GM12878 (cell line): Measurements from ENCODE around the gene PALMD. TPM values are rescaled to one million over a fixed set of nuclear protein-coding genes. Genes with fewer than 3 reads are reported as not detected.

Experiments used
- ATAC-seq: fragments of 200-7000 bp; cut with Tn5 transposase; 3 replicates; pipeline ENCODE4 v1.9.1; 2020; ENCODE audit warnings: mild to moderate bottlenecking, moderate library complexity
- BruUV-seq: library from RNA; stranded (reverse); fragments of 400-500 nt; replicated peaks from 2 replicates; lab custom pipeline; 2021; lab: Mats Ljungman, UMichigan
- CTCF ChIA-PET: fragments of 300-600 bp; sonication (Branson Sonifier 250); formaldehyde crosslinking; extraction: SDS; loops from one replicate; lab custom pipeline; 2021; ENCODE audit warnings: inconsistent platforms; lab: Yijun Ruan, JAX
- POLR2A ChIA-PET: fragments of 350-600 bp; formaldehyde crosslinking; extraction: SDS; loops from one replicate; lab custom pipeline; 2021; ENCODE audit warnings: inconsistent platforms; lab: Charles Lee
- RAD21 ChIA-PET: fragments of 300-600 bp; sonication (Branson Sonifier 250); formaldehyde crosslinking; loops from one replicate; lab custom pipeline; 2023; ENCODE audit warnings: antibody characterized with exemption; ENCODE audit not compliant: unreplicated experiment; lab: Charles Lee
- SMC1A ChIA-PET: fragments of 300-600 bp; sonication (Branson Sonifier 250); formaldehyde crosslinking; loops from one replicate; lab custom pipeline; 2023; ENCODE audit not compliant: unreplicated experiment, uncharacterized antibody; lab: Charles Lee
- DNase-seq: peaks from one replicate; pipeline ENCODE4 v3.0.0-alpha.2; 2011; ENCODE audit warnings: low read depth, low spot score
- FAIRE-seq: peaks from 3 replicates; lab custom pipeline; 2011; peaks lifted over from hg19 to GRCh38; lab: Jason Lieb, UNC
- H2AFZ ChIP-seq: 2 replicates; pipeline ENCODE4 v1.6.0; 2011; ENCODE audit warnings: low read depth, low read length, control low read depth; ENCODE audit not compliant: control insufficient read depth
- H3K27ac ChIP-seq: 2 replicates; pipeline ENCODE4 v1.5.1; 2011; ENCODE audit warnings: control low read depth; ENCODE audit not compliant: control insufficient read depth, insufficient read depth
- H3K27me3 ChIP-seq, 2 experiments: replicated peaks in 1 of 2; 2 replicates each; pipeline versions ENCODE4 v1.6.0 to v1.6.1; 2011; ENCODE audit warnings: low read length in 1 of 2; ENCODE audit not compliant: control insufficient read depth in 2 of 2, insufficient read depth in 2 of 2
- H3K36me3 ChIP-seq, 2 experiments: 2 replicates each; pipeline ENCODE4 v1.5.1; 2011; ENCODE audit warnings: low read length in 1 of 2; ENCODE audit not compliant: control insufficient read depth in 2 of 2, insufficient read depth in 2 of 2
- H3K4me1 ChIP-seq: 2 replicates; pipeline ENCODE4 v1.6.1; 2011; ENCODE audit warnings: mild to moderate bottlenecking, low read length, moderate library complexity, mixed read lengths; ENCODE audit not compliant: control insufficient read depth, insufficient read depth
- H3K4me2 ChIP-seq: 2 replicates; pipeline ENCODE4 v1.6.0; 2011; ENCODE audit warnings: control low read depth; ENCODE audit not compliant: control insufficient read depth, insufficient read depth
- H3K4me3 ChIP-seq: fragments of 200-600 bp; sonication (generic); 2 replicates; pipeline ENCODE4 v1.5.1; 2016
- H3K79me2 ChIP-seq: 2 replicates; pipeline ENCODE4 v1.6.0; 2011; ENCODE audit warnings: low read length; ENCODE audit not compliant: control insufficient read depth, insufficient read depth
- H3K9ac ChIP-seq: 2 replicates; pipeline ENCODE4 v1.8.0; 2011; ENCODE audit warnings: low read length, control low read depth, mixed read lengths; ENCODE audit not compliant: control insufficient read depth, insufficient read depth
- H3K9me3 ChIP-seq: replicated peaks from 3 replicates; pipeline ENCODE4 v1.5.1; 2011; ENCODE audit warnings: mild to moderate bottlenecking, low read length; ENCODE audit not compliant: control insufficient read depth, insufficient read depth
- H4K20me1 ChIP-seq: 2 replicates; pipeline ENCODE4 v1.6.0; 2011; ENCODE audit not compliant: control insufficient read depth, insufficient read depth
- IKZF2 ChIP-seq, 2 experiments: fragments of 450-650 bp; IDR thresholded peaks; 2 replicates each; pipeline ENCODE4 v1.6.1; 2017; ENCODE audit warnings: mild to moderate bottlenecking in 2 of 2, moderate library complexity in 2 of 2
- MTA2 ChIP-seq: fragments of 450-650 bp; IDR thresholded peaks from 2 replicates; pipeline ENCODE4 v1.6.1; 2016; ENCODE audit warnings: low read depth, mild to moderate bottlenecking, moderate library complexity
- ZSCAN29 ChIP-seq: fragments of 450-650 bp; IDR thresholded peaks from 2 replicates; pipeline ENCODE4 v1.6.1; 2017; ENCODE audit warnings: mild to moderate bottlenecking, moderate library complexity
- WGBS: methylation state at CpG from one replicate; pipeline ENCODE4 v1.1.6; 2016; ENCODE audit warnings: low lambda C conversion rate; ENCODE audit not compliant: insufficient replicate concordance, insufficient coverage; ENCODE audit errors: missing lambda C conversion rate; 5-methylcytosine and 5-hydroxymethylcytosine counted together
- in situ Hi-C: fragments of 300-500 bp; cut with MboI; formaldehyde crosslinking; loops from 9 replicates; pipeline ENCODE4 v1.14.3; 2018; ENCODE audit warnings: mixed read lengths
- intact Hi-C: fragments of 100-400 bp; cut with micrococcal nuclease; formaldehyde crosslinking; loops from one replicate; pipeline ENCODE4 v1.14.2; 2022; ENCODE audit not compliant: unreplicated experiment
- polyA plus RNA-seq, 11 experiments: library from polyadenylated mRNA; depleted of rRNA in 4 of 11; unstranded in 6 of 11; stranded (reverse) in 5 of 11; fragments of >200 nt; fragmentation: Nextera tagmentation in 4 of 11; fragmentation: Illumina TruSeq in 1 of 11; extraction: Ambion mirVana in 4 of 11; extraction: Trizol in 1 of 11; gene quantifications; 1 replicate in 1 of 11; 2 replicates in 10 of 11; pipeline versions ENCODE4 v1.2.1 to v1.2.3, GENCODE V29; 2011 to 2016; ENCODE audit warnings: inconsistent platforms in 2 of 11, missing spikeins in 2 of 11, low read depth in 1 of 11
- total RNA-seq, 4 experiments: library from RNA; depleted of rRNA in 3 of 4; stranded (reverse); fragments of >200 nt in 3 of 4; fragmentation: Illumina TruSeq in 1 of 4; extraction: Trizol in 1 of 4; gene quantifications; 2 replicates each; pipeline versions ENCODE4 v1.2.1 to v1.2.3, GENCODE V29; 2013 to 2021
- TF ChIP-seq, protein P1 (sequence below): IDR thresholded peaks from 2 replicates; pipeline ENCODE4 v1.6.1; 2012; ENCODE audit warnings: improper control_type of control experiment, low read depth, low read length; ENCODE audit not compliant: insufficient replicate concordance

PALMD gene
- total and polyA plus RNA-seq, 10 of the 15 experiments (the other 5 are each of a cell fraction or from before 2014, with no cell fraction given) = under 0.01 to 0.09 (median 0.04) TPM; not detected in 4

DNA sequence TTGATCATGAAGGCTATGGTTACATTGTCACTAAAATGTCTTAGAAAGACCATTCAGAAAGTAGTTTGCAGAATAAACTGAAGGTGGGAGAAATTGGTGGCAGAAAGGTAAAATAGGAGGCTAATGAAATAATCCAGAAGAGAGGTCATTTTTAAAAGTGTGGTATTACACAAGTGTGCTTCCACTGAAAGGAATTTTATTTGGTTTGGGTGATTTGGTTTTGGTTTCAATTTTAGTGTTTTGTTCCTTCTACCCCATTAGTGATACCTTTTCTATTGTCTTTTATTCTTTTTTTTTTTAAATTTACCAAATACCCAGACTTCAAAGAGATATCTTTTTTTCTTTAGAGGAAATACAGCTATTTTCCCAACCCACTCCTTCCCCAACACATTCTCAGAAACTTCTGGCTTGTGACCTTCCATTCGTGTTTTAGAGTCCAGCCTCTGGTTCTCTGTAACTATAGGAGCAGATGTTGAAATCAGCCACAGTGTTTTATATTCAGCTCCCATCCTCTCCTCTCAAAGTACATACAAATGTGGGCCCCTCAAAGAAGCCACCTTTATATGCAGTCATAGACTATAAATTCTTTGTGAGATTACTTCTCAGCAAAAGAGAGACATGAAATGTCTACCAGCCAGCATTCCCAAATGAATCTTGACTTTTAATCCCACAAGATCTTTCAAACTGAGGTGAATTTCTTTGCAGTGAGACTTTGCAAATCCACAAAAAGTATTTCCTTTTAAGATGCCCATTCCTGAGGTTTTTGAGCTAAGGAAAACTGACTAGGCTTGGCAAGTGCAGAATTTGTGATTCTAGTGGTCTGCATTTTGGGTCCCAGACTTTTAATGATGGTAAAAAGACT is 42.0 kb upstream of the PALMD start:
- ChIA-PET CTCF (interaction anchor here (1.3 kb wide), 1 partner anchor 43 kb away, joined by 3 read pairs; no protein-coding TSS in a partner anchor), POLR2A (no interaction called here), RAD21 (no interaction called here)
- FAIRE-seq (no peak), ATAC-seq (peak; percentile 54), DNase-seq (no peak)
- Histone ChIP-seq H3K4me2 (no peak overlapping the region), H2AFZ (0 out of 2 replicates have a peak overlapping the region, but pooled peaks have one; percentile 11), H3K27ac (no peak overlapping the region), H3K9me3 (no peaks in the 10 kb centered on the region), H3K36me3 (no peaks in the 10 kb centered on the region), H3K4me3 (no peak overlapping the region), H3K4me1 (no peaks in the 10 kb centered on the region), H3K9ac (no peak overlapping the region)
- BruUV-seq = no TSS peak
- TF ChIP-seq MTA2 = 0 out of 2 replicates have a peak, but pooled peaks have one; percentile 15
- peak in 1 of 2 experiments; percentile 24; a peak in 1 of 4 replicates for TF ChIP-seq IKZF2 (IDR thresholded peaks at IDR 0.05)
- no peak for TF ChIP-seq ZSCAN29
- TF ChIP-seq, protein P1, sequence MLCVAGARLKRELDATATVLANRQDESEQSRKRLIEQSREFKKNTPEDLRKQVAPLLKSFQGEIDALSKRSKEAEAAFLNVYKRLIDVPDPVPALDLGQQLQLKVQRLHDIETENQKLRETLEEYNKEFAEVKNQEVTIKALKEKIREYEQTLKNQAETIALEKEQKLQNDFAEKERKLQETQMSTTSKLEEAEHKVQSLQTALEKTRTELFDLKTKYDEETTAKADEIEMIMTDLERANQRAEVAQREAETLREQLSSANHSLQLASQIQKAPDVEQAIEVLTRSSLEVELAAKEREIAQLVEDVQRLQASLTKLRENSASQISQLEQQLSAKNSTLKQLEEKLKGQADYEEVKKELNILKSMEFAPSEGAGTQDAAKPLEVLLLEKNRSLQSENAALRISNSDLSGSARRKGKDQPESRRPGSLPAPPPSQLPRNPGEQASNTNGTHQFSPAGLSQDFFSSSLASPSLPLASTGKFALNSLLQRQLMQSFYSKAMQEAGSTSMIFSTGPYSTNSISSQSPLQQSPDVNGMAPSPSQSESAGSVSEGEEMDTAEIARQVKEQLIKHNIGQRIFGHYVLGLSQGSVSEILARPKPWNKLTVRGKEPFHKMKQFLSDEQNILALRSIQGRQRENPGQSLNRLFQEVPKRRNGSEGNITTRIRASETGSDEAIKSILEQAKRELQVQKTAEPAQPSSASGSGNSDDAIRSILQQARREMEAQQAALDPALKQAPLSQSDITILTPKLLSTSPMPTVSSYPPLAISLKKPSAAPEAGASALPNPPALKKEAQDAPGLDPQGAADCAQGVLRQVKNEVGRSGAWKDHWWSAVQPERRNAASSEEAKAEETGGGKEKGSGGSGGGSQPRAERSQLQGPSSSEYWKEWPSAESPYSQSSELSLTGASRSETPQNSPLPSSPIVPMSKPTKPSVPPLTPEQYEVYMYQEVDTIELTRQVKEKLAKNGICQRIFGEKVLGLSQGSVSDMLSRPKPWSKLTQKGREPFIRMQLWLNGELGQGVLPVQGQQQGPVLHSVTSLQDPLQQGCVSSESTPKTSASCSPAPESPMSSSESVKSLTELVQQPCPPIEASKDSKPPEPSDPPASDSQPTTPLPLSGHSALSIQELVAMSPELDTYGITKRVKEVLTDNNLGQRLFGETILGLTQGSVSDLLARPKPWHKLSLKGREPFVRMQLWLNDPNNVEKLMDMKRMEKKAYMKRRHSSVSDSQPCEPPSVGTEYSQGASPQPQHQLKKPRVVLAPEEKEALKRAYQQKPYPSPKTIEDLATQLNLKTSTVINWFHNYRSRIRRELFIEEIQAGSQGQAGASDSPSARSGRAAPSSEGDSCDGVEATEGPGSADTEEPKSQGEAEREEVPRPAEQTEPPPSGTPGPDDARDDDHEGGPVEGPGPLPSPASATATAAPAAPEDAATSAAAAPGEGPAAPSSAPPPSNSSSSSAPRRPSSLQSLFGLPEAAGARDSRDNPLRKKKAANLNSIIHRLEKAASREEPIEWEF = no peak
- TF ChIP-seq, all 136 proteins: peak for 2
- no peaks in the 10 kb centered on the region for H3K27me3 ChIP-seq
- intact Hi-C loops = no loop called here
- no peaks in the 10 kb centered on the region for H4K20me1 ChIP-seq
- SMC1A ChIA-PET = no interaction called here
- 29% methylated on average over 1 of the region's 1 CpG for WGBS
- in situ Hi-C loops = no loop called here
- no peaks in the 10 kb centered on the region for H3K79me2 ChIP-seq
